HL-60 (cell line): ENCODE measurements around the gene RAB3C.

Experiments used
- DNase-seq, 2 experiments: peaks; one replicate each; pipeline ENCODE4 v3.0.0-alpha.2; 2010 to 2020; ENCODE audit warnings: low read depth in 1 of 2, low spot score in 1 of 2
- H3K27ac ChIP-seq: fragments of 250-450 bp; sonication (Bioruptor Pico); replicated peaks from 2 replicates; pipeline ENCODE4 v1.5.1; 2020; ENCODE audit warnings: mild to moderate bottlenecking, moderate library complexity
- H3K27me3 ChIP-seq: fragments of 250-450 bp; sonication (Bioruptor Pico); 2 replicates; pipeline ENCODE4 v1.5.1; 2021; ENCODE audit warnings: mild to moderate bottlenecking, moderate library complexity; ENCODE audit not compliant: insufficient read depth, poor library complexity, severe bottlenecking
- H3K4me3 ChIP-seq: replicated peaks from 2 replicates; pipeline ENCODE4 v1.5.1; 2011; ENCODE audit warnings: mild to moderate bottlenecking, control low read depth, low read length; ENCODE audit not compliant: insufficient read depth
- CTCF ChIP-seq: IDR thresholded peaks from one replicate; pipeline ENCODE4 v1.5.1; 2011; ENCODE audit warnings: low read length, control low read depth, inconsistent platforms; ENCODE audit not compliant: insufficient read depth
- GABPA ChIP-seq: IDR thresholded peaks from 2 replicates; pipeline ENCODE4 v1.6.1; 2012; ENCODE audit warnings: low read depth
- POLR2AphosphoS5 ChIP-seq: IDR thresholded peaks from 2 replicates; pipeline ENCODE4 v1.6.1; 2012; ENCODE audit warnings: low read depth
- REST ChIP-seq: IDR thresholded peaks from 2 replicates; pipeline ENCODE4 v1.6.1; 2012; ENCODE audit warnings: low read depth; ENCODE audit not compliant: insufficient replicate concordance
- SPI1 ChIP-seq: IDR thresholded peaks from 2 replicates; pipeline ENCODE4 v1.6.1; 2012; ENCODE audit warnings: low read depth, mild to moderate bottlenecking, borderline replicate concordance

Gene RAB3C

GRCh38 chr5:58717303-58718007 is 134.6 kb downstream of the RAB3C start:
- Histone ChIP-seq H3K27me3 (no peaks in the 10 kb centered on the region), H3K27ac (no peak overlapping the region), H3K4me3 (no peak overlapping the region)
- no peak for DNase-seq
- TF ChIP-seq SPI1 = no peak
- TF ChIP-seq REST = no peak
- TF ChIP-seq POLR2AphosphoS5 = no peak
- no peak for TF ChIP-seq CTCF
- TF ChIP-seq GABPA = no peak

GRCh38 chr5:58718269-58718978 is 135.5 kb downstream of the RAB3C start:
- Histone ChIP-seq H3K27me3 (no peaks in the 10 kb centered on the region), H3K4me3 (no peak overlapping the region), H3K27ac (no peak overlapping the region)
- DNase-seq = no peak
- TF ChIP-seq GABPA = no peak

- no peak overlapping the region for H3K27ac ChIP-seq
- H3K27me3 ChIP-seq = no peaks in the 10 kb centered on the region
- H3K4me3 ChIP-seq = no peak overlapping the region
- no peak for DNase-seq
- no peak for TF ChIP-seq CTCF
- TF ChIP-seq REST = no peak
- no peak for TF ChIP-seq SPI1
- TF ChIP-seq POLR2AphosphoS5 = no peak
- no peak for TF ChIP-seq GABPA
Observed at GRCh38 chr5:58722160-58722559, 139.3 kb downstream of the RAB3C start.

GRCh38 chr5:58724992-58725391 is 142.1 kb downstream of the RAB3C start:
- no peak overlapping the region for H3K27ac ChIP-seq
- no peak overlapping the region for H3K4me3 ChIP-seq
- no peaks in the 10 kb centered on the region for H3K27me3 ChIP-seq
- TF ChIP-seq GABPA = no peak
- no peak for TF ChIP-seq REST
- TF ChIP-seq SPI1 = no peak
- no peak for TF ChIP-seq POLR2AphosphoS5
- no peak for TF ChIP-seq CTCF
- no peak for DNase-seq
